LNCaP clone FGC (cell line): ENCODE data around the gene ACSS1.

Experiments used
- DNase-seq: peaks from one replicate; pipeline ENCODE4 v3.0.0-alpha.2; 2011; ENCODE audit warnings: low read depth
- H3K4me3 ChIP-seq: 2 replicates; pipeline ENCODE4 v1.5.1; 2011; ENCODE audit warnings: mild to moderate bottlenecking, low read depth, low read length, control low read depth
- TF ChIP-seq, protein P1 (sequence below): IDR thresholded peaks from 2 replicates; pipeline ENCODE4 v1.5.1; 2012; ENCODE audit warnings: mild to moderate bottlenecking; ENCODE audit not compliant: control insufficient read depth, insufficient read depth; ENCODE audit errors: extremely low read depth

Gene ACSS1

GRCh38 chr20:25071734-25072133 is 13.8 kb upstream of the ACSS1 start:
- TF ChIP-seq, protein P1, sequence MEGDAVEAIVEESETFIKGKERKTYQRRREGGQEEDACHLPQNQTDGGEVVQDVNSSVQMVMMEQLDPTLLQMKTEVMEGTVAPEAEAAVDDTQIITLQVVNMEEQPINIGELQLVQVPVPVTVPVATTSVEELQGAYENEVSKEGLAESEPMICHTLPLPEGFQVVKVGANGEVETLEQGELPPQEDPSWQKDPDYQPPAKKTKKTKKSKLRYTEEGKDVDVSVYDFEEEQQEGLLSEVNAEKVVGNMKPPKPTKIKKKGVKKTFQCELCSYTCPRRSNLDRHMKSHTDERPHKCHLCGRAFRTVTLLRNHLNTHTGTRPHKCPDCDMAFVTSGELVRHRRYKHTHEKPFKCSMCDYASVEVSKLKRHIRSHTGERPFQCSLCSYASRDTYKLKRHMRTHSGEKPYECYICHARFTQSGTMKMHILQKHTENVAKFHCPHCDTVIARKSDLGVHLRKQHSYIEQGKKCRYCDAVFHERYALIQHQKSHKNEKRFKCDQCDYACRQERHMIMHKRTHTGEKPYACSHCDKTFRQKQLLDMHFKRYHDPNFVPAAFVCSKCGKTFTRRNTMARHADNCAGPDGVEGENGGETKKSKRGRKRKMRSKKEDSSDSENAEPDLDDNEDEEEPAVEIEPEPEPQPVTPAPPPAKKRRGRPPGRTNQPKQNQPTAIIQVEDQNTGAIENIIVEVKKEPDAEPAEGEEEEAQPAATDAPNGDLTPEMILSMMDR: no peak
- no peak for DNase-seq
- no peak overlapping the region for H3K4me3 ChIP-seq

GRCh38 chr20:25070821-25071473 is 13.0 kb upstream of the ACSS1 start:
- TF ChIP-seq, protein P1: no peak
- DNase-seq: no peak

GRCh38 chr20:25067102-25067987 is 9.4 kb upstream of the ACSS1 start:
- TF ChIP-seq, protein P1: no peak
- no peak for DNase-seq
- H3K4me3 ChIP-seq: no peak overlapping the region

More at GRCh38 chr20:25070821-25071473, 13.0 kb upstream of the ACSS1 start:
- H3K4me3 ChIP-seq: no peak overlapping the region

GRCh38 chr20:25066386-25066785 is 8.4 kb upstream of the ACSS1 start:
- H3K4me3 ChIP-seq: no peak overlapping the region
- TF ChIP-seq, protein P1: no peak
- no peak for DNase-seq

DNA sequence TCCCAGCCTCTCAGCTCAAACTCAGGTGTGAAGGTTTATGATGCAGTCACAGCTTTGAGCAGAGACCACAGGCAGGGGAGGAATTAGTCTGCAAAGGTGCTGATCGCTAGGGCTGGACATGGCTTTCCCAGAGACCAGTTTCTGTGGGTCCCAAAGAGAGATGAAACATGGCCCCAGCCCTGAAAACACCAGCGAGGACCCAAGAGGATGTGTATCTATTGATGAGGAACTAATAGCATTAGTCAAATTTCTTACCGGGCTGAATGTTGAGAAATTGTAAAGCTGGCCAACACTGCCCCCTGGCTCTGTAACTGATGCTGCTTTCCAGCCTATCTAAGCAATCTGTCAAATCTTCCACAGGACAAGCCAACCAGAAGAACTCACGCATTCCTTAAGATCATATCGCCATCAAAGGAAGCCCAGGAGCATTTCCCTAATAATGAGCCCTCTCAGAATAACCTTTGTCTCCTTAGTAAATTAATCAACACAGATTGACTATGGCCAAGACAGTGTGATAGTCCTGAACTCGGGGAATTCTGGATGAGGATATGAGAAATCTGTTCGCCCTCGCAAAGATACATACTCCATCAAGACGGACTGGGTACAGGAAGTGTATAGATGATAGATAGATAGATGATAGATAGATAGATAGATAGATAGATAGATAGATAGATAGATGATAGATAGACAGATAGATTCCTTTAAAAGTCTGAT is 7.8 kb upstream of the ACSS1 start:
- no peak overlapping the region for H3K4me3 ChIP-seq
- TF ChIP-seq, protein P1: peak; percentile 78
- peak; percentile 62 for DNase-seq

DNA sequence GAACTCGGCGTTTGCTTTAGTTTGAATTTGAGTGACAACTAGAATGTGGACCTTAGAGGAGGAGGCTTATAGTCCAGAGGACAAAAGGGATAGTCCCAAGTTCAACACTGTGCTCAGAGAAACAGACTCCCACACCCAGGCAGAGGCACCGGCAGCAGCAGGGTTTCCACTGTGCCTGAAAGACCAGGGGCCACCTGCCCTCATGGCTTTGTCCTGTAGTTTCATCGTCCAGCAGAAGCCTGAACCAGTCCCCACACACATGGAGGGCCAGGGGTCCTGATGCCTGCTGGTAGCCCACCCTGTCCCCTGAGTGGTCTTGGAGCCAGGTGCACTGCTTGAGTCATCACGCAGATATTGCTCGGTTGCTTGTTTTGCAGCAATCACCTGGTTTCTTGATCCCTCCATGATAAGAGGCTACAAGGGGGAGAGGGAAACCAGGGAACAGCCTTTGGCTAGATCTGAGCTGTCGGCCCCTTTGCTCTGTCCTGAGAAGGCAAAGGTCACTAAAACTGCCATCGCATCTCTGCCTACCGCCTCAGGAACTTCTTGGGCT is 7.2 kb upstream of the ACSS1 start:
- TF ChIP-seq, protein P1: no peak
- DNase-seq: no peak
- H3K4me3 ChIP-seq: no peak overlapping the region
